ENCODE data around the gene LRRC71.
"Not testable (repeated sequence)": the region's sequence is repeated elsewhere in the genome, so short reads cannot be mapped to it uniquely, and the experiment has no call there.

The LRRC71 gene

GRCh38 chr1:156921053-156921529 is 659 bp downstream of the LRRC71 start:
- H3K4me3 Mint-ChIP-seq: no peak overlapping the region
- peaks cover 3% of the 10 kb centered on the region for H3K36me3 Mint-ChIP-seq
- H3K27ac Mint-ChIP-seq: no peak overlapping the region
- H3K4me1 Mint-ChIP-seq: peaks cover 8% of the 10 kb centered on the region
- no peaks in the 10 kb centered on the region for H3K9me3 Mint-ChIP-seq
- H3K27me3 Mint-ChIP-seq: peaks cover 95% of the 10 kb centered on the region
- DNase-seq: no peak
- CTCF ChIA-PET: interaction anchor here (1.0 to 11.2 kb wide), 2 partner anchors 31 to 195 kb away, joined by 3 to 105 read pairs; partner anchors contain the start of gene PEAR1

DNA sequence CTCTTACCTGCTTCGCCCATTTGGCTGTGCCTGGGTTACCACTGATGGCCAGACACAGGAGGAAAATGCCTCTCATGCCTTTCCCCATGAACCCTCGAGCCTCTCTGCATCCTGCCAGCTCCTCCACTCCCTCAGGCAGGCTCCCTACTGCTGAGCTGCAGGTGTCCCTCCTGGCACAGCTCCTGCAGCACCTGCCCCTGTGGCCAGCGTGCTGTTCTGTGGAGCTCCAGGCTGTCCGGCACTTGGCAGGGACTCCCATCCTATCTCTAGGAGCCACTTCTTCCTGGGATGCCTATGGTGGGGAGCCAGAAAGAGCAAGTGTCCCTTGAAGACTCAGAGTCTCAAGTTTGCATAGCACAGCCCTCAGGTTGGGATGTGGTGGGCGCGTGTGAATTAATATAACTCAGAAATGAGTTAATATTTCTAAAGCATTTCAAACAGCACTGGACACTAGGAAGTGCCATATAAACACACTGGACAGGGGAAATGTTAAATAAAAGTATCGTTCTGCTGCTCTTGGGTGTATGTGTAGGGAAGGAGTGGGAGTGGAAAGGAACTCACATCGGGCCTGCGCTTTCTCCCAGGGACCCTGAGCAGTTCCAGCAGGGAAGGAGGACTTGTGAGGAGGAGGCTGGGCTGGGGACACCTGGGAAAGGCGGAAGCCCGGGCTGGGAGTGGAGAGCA is 2.7 kb downstream of the LRRC71 start:
- Mint-ChIP-seq H3K4me1 (peaks cover 17% of the 10 kb centered on the region), H3K27me3 (peaks cover 100% of the 10 kb centered on the region), H3K9me3 (no peaks in the 10 kb centered on the region), H3K36me3 (peaks cover 3% of the 10 kb centered on the region), H3K4me3 (no peak overlapping the region), H3K27ac (no peak overlapping the region)
- CTCF ChIA-PET: interaction anchor here (1.0 to 11.2 kb wide), 4 partner anchors 11 to 127 kb away, joined by 3 to 105 read pairs (median 32); partner anchors contain the start of gene PEAR1
- no peak for DNase-seq

DNA sequence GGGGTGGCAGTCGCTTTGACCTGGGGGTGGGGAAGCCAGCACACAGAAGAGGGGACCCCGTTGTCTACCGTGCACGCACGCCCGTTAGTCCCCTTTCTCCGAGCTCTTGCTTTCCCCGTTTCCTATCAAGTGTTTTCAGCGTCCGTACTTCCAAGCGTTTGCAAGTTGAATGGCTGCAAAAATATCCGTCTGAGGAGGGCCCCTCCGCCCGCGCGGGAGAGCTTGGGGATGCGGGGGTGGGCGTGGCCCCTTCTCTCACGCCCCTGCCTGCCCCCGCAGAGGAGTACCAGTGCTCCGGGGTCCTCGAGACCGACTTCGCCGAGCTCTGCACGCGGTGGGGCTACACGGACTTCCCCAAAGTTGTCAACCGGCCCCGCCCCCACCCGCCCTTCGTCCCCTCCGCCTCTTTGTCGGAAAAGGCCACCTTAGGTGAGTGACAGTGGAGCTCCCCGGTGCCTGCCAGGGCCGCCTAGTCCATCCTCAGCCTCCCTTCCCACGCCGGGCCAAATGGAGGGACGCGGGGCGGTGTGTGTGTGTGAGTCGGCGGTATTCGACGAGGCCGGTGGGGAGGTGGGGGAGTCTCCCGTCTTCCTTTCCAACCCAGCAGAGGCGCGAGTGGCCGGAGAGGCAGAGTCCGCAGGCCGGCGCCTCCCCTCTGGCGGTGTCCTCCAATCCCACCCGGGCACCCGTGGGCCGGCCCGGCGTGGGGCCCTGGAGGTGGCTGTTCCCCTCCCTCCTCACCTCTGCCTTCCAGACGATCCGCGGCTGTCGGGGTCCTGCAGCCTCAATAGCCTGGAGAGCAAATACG is 3.4 kb downstream of the LRRC71 start:
- Mint-ChIP-seq H3K4me3 (no peak overlapping the region), H3K27ac (no peak overlapping the region), H3K36me3 (peaks cover 3% of the 10 kb centered on the region), H3K27me3 (peaks cover 100% of the 10 kb centered on the region), H3K9me3 (no peaks in the 10 kb centered on the region), H3K4me1 (peaks cover 18% of the 10 kb centered on the region)
- no peak for DNase-seq
- CTCF ChIA-PET: interaction anchor here (0.8 to 11.2 kb wide), 3 partner anchors 12 to 234 kb away, joined by 3 to 105 read pairs (median 61); partner anchors contain the start of gene PEAR1

- H3K9me3 Mint-ChIP-seq: no peaks in the 10 kb centered on the region
- H3K4me3 Mint-ChIP-seq: no peak overlapping the region
- peaks cover 18% of the 10 kb centered on the region for H3K4me1 Mint-ChIP-seq
- peaks cover 100% of the 10 kb centered on the region for H3K27me3 Mint-ChIP-seq
- CTCF ChIA-PET: interaction anchor here (0.8 to 11.2 kb wide), 3 partner anchors 13 to 234 kb away, joined by 3 to 105 read pairs (median 61); partner anchors contain the start of gene PEAR1
- no peak for DNase-seq
- no peak overlapping the region for H3K27ac Mint-ChIP-seq
- peaks cover 3% of the 10 kb centered on the region for H3K36me3 Mint-ChIP-seq
Measured at GRCh38 chr1:156924478-156925153, 4.2 kb downstream of the LRRC71 start.

GRCh38 chr1:156925154-156926010 is 5.0 kb downstream of the LRRC71 start:
- no peak overlapping the region for H3K27ac Mint-ChIP-seq
- no peak overlapping the region for H3K4me3 Mint-ChIP-seq
- DNase-seq: no peak
- H3K27me3 Mint-ChIP-seq: peaks cover 100% of the 10 kb centered on the region
- peaks cover 16% of the 10 kb centered on the region for H3K4me1 Mint-ChIP-seq
- CTCF ChIA-PET: interaction anchor here (0.8 to 11.2 kb wide), 6 partner anchors 14 to 235 kb away, joined by 3 to 105 read pairs (median 15); partner anchors contain the start of gene PEAR1
- peaks cover 3% of the 10 kb centered on the region for H3K36me3 Mint-ChIP-seq
- H3K9me3 Mint-ChIP-seq: no peaks in the 10 kb centered on the region

DNA sequence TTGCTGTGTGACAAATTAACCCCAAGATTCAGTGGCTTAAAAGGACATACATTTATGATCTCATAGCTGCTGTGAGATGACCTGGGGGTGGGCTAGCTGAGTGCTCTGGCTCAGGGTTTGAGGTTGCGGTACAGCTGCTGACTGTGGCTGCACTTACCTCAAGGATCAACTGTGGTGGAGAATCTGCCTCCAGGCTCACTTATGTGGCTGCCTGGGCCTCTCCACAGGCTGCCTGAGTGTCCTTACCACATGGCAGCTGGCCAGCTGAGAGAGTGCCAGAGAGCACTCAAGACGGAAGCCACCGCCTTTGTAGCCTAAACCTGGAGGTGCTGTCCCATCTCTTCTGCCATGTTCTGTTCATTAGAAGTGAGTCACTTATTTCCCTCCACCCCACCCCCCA is 5.7 kb downstream of the LRRC71 start:
- CTCF ChIA-PET: interaction anchor here (0.9 to 11.2 kb wide), 5 partner anchors 15 to 236 kb away, joined by 3 to 105 read pairs (median 26); partner anchors contain the start of gene PEAR1
- Mint-ChIP-seq H3K9me3 (no peaks in the 10 kb centered on the region), H3K27me3 (peaks cover 100% of the 10 kb centered on the region), H3K4me1 (peaks cover 15% of the 10 kb centered on the region), H3K4me3 (no peak overlapping the region), H3K36me3 (peaks cover 3% of the 10 kb centered on the region), H3K27ac (no peak overlapping the region)
- no peak for DNase-seq

DNA sequence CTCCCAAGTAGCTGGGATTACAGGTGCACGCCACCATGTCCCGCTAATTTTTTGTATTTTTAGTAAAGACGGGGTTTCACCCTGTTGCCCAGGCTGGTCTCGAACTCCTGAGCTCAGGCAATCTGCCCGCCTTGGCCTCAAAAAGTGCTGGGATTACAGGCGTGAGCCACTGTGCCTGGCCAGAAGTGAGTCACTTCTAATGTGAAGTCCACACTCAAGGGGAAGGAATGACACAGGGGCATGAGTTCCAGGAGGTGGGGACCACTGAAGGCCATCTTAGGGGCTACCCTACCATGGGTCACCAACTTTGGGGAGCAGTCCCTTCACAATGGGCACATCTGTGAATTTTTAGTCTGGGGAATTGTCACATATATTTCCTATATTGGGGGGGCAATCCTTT is 6.3 kb downstream of the LRRC71 start:
- H3K4me3 Mint-ChIP-seq, H3K9me3 Mint-ChIP-seq, H3K36me3 Mint-ChIP-seq, DNase-seq, H3K27ac Mint-ChIP-seq: not testable (repeated sequence)
- Mint-ChIP-seq H3K4me1 (peaks cover 20% of the 10 kb centered on the region), H3K27me3 (peaks cover 100% of the 10 kb centered on the region)
- CTCF ChIA-PET: interaction anchor here (1.1 to 11.2 kb wide), 8 partner anchors 11 to 266 kb away, joined by 3 to 105 read pairs (median 10); partner anchors contain the start of gene PEAR1

DNA sequence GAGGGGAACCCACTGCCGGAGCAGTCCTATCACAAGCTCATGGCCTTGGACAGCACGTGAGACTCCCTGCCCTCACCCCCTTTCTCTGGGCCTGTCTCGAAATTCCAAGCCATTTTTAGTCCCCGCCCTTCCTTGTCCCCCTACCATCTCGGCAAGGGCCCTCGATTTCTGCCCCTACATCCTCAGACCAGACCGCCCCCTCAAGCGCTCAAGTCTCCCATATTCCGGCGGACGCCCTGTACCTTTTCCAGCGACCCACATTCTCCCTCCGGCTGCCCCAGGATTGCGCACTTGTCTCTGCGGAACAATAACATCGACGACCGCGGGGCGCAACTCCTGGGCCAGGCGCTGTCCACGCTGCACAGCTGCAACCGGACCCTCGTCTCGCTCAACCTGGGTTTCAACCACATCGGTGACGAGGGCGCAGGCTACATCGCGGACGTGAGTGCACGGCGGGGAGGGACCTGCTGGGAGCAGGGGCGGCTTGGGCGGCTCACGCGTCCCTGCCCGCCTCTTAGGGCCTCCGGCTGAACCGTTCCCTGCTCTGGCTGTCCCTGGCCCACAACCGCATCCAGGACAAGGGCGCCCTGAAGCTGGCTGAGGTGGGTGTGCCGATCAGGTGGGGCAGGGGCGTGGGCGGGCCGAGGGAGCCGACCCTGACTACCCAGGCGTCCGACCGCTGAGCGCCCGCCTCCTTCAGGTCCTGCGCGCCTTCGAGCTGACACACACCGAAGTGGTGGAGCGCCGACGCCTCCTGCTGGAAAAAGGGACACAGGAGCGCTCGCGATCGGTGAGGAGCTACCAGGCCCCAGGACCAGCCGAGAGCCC is 7.0 kb downstream of the LRRC71 start:
- Mint-ChIP-seq H3K9me3 (no peaks in the 10 kb centered on the region), H3K27me3 (peaks cover 100% of the 10 kb centered on the region), H3K27ac (no peak overlapping the region), H3K4me3 (no peak overlapping the region), H3K36me3 (peaks cover 3% of the 10 kb centered on the region), H3K4me1 (peaks cover 22% of the 10 kb centered on the region)
- peak; percentile 85 for DNase-seq
- CTCF ChIA-PET: interaction anchor here (0.6 to 11.2 kb wide), 21 partner anchors 8 to 268 kb away, joined by 3 to 105 read pairs (median 4); partner anchors contain the start of genes NTRK1 and PEAR1

- CTCF ChIA-PET: interaction anchor here (0.6 to 11.2 kb wide), 20 partner anchors 9 to 269 kb away, joined by 3 to 105 read pairs (median 4); partner anchors contain the start of genes NTRK1 and PEAR1
Measured at GRCh38 chr1:156928043-156928602, 7.7 kb downstream of the LRRC71 start.

DNA sequence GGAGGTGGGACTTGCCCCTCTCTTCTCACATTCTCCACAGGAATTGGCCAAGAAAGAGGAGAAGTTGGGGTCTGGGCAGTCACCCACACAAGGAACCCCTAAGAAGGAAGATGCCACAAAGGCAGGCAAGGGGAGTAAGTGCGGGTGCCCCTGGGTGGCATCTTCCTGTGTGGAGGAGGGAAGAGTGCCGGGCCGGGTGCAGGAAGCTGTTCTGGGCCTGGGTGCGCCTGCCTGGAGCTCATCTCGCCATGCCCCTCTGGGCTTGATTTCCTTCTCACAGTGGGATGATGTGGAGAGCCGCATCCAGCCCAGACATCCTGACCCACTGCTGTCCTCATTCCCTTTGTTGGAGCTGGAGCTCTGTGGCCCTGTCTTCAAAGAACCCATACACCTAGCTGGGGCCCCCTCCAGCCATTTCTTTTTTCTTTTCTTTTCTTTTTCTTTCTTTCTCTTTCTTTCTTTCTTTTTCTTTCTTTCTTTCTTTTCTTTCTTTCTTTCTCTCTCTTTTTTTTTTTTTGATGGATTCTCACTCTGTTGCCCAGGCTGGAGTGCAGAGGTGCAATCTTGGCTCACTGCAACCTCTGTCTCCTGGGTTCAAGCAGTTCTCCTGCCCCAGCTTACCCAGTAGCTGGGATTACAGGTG is 9.3 kb downstream of the LRRC71 start:
- peaks cover 18% of the 10 kb centered on the region for H3K4me1 Mint-ChIP-seq
- H3K27ac Mint-ChIP-seq: no peak overlapping the region
- H3K9me3 Mint-ChIP-seq: no peaks in the 10 kb centered on the region
- CTCF ChIA-PET: interaction anchor here (0.9 to 11.2 kb wide), 6 partner anchors 8 to 203 kb away, joined by 3 to 105 read pairs (median 10); partner anchors contain the start of gene PEAR1
- no peak for DNase-seq
- H3K27me3 Mint-ChIP-seq: peaks cover 95% of the 10 kb centered on the region
- H3K4me3 Mint-ChIP-seq: no peak overlapping the region
- no peaks in the 10 kb centered on the region for H3K36me3 Mint-ChIP-seq

More at GRCh38 chr1:156928043-156928602, 7.7 kb downstream of the LRRC71 start:
- H3K4me1 Mint-ChIP-seq: peaks cover 22% of the 10 kb centered on the region
- no peaks in the 10 kb centered on the region for H3K9me3 Mint-ChIP-seq
- DNase-seq: no peak
- peaks cover 3% of the 10 kb centered on the region for H3K36me3 Mint-ChIP-seq
- peaks cover 100% of the 10 kb centered on the region for H3K27me3 Mint-ChIP-seq
- H3K4me3 Mint-ChIP-seq: peak overlapping the region; percentile 16
- H3K27ac Mint-ChIP-seq: peak overlapping the region; percentile 62

GRCh38 chr1:156930483-156930882 is 10.1 kb downstream of the LRRC71 start:
- Mint-ChIP-seq H3K27ac (no peak overlapping the region), H3K9me3 (no peaks in the 10 kb centered on the region), H3K27me3 (peaks cover 88% of the 10 kb centered on the region), H3K4me3 (no peak overlapping the region), H3K4me1 (peaks cover 18% of the 10 kb centered on the region), H3K36me3 (no peaks in the 10 kb centered on the region)
- CTCF ChIA-PET: no interaction called here
- DNase-seq: no peak
